ENCODE measurements around the gene C17orf113. TPM values are rescaled to one million over a fixed set of nuclear protein-coding genes. Genes with fewer than 3 reads are reported as not detected.

The C17orf113 gene
- total RNA-seq, 4 donors from 2014 or later, result 0.60 to 2.3 (median 1.4) TPM

- TF ChIP-seq CTCF (IDR thresholded peaks at IDR 0.05) (no peak), EP300 (IDR thresholded peaks at IDR 0.05) (no peak), POLR2AphosphoS5 (IDR thresholded peaks at IDR 0.05) (no peak), POLR2A (IDR thresholded peaks at IDR 0.05) (no peak)
- H3K36me3 ChIP-seq, result peaks cover 98% of the 10 kb centered on the region
- no peak overlapping the region for H3K4me3 ChIP-seq
- no peak for DNase-seq (ENCODE audit: low spot score in 2 of 2)
- H3K27ac ChIP-seq, result no peak overlapping the region
- no peaks in the 10 kb centered on the region for H3K9me3 ChIP-seq
- 58% methylated on average over 3 of the region's 3 CpGs for WGBS
- no peaks in the 10 kb centered on the region for H3K27me3 ChIP-seq
- no peaks in the 10 kb centered on the region for H3K4me1 ChIP-seq
These were observed 57.8 kb downstream of the C17orf113 start for GRCh38 chr17:41992576-41992975.

- Histone ChIP-seq H3K4me3 (no peak overlapping the region), H3K27ac (no peak overlapping the region), H3K9me3 (no peaks in the 10 kb centered on the region), H3K4me1 (no peaks in the 10 kb centered on the region), H3K27me3 (no peaks in the 10 kb centered on the region), H3K36me3 (peaks cover 86% of the 10 kb centered on the region)
- whole genome bisulfite sequencing, result 90% methylated on average over 5 of the region's 5 CpGs
- DNase-seq (ENCODE audit: low spot score in 2 of 2), result peak in 1 of 2 donors; percentile 29
- no peak for TF ChIP-seq POLR2A (IDR thresholded peaks at IDR 0.05)
- no peak for TF ChIP-seq POLR2AphosphoS5 (IDR thresholded peaks at IDR 0.05)
- TF ChIP-seq EP300 (IDR thresholded peaks at IDR 0.05), result no peak
- TF ChIP-seq CTCF (IDR thresholded peaks at IDR 0.05), result no peak
These were observed 60.5 kb downstream of the C17orf113 start for GRCh38 chr17:41989702-41990419.

- Histone ChIP-seq H3K36me3 (peaks cover 81% of the 10 kb centered on the region), H3K27me3 (no peaks in the 10 kb centered on the region), H3K9me3 (no peaks in the 10 kb centered on the region), H3K4me1 (no peaks in the 10 kb centered on the region), H3K4me3 (no peak overlapping the region), H3K27ac (no peak overlapping the region)
- TF ChIP-seq POLR2A (IDR thresholded peaks at IDR 0.05) (no peak), CTCF (IDR thresholded peaks at IDR 0.05) (no peak), EP300 (IDR thresholded peaks at IDR 0.05) (no peak), POLR2AphosphoS5 (IDR thresholded peaks at IDR 0.05) (no peak)
- 94% methylated on average over 2 of the region's 2 CpGs for WGBS
- no peak for DNase-seq (ENCODE audit: low spot score in 2 of 2)
These were observed 62.0 kb downstream of the C17orf113 start for GRCh38 chr17:41988418-41988817.

Other genes starting within 250 kb of the C17orf113 start
- 10 to 100 TPM in 1 of 4 donors, 1 to 10 TPM in 3; 8.5 to 18.6 (median 9.2) TPM for gene P3H4, start 238.7 kb downstream of the C17orf113 start, total RNA-seq
- gene FKBP10, start 237.6 kb downstream of the C17orf113 start, total RNA-seq, result 10 to 100 TPM; 11.7 to 14.8 (median 12.4) TPM
- gene NT5C3B, start 214.4 kb downstream of the C17orf113 start, total RNA-seq, result 10 to 100 TPM; 21.6 to 41.2 (median 30.7) TPM
- under 1 TPM in 1 of 4 donors, not detected in 3; 0.30 TPM for gene KLHL10, start 212.8 kb downstream of the C17orf113 start, total RNA-seq
- gene KLHL11, start 185.2 kb downstream of the C17orf113 start, total RNA-seq, result 10 to 100 TPM; 19.6 to 27.9 (median 21.4) TPM
- gene ACLY, start 131.7 kb downstream of the C17orf113 start, total RNA-seq, result 10 to 100 TPM; 40.5 to 81.9 (median 72.9) TPM
- gene ODAD4, start 120.0 kb downstream of the C17orf113 start, total RNA-seq, result 1 to 10 TPM in 2 of 4 donors, under 1 TPM in 1, not detected in 1; 0.42 to 1.9 (median 1.3) TPM
- 10 to 100 TPM; 44.3 to 55.1 (median 47.3) TPM for gene CNP, start 83.8 kb downstream of the C17orf113 start, total RNA-seq
- gene DNAJC7, start 33.2 kb downstream of the C17orf113 start, total RNA-seq, result 10 to 100 TPM; 57.5 to 82.6 (median 60.2) TPM
- gene NKIRAS2, start 30.5 kb downstream of the C17orf113 start, total RNA-seq, result 10 to 100 TPM; 33.7 to 52.5 (median 43.9) TPM
- 1 to 10 TPM in 1 of 4 donors, under 1 TPM in 3; 0.47 to 1.9 (median 0.68) TPM for gene ZNF385C, start 47.9 kb upstream of the C17orf113 start, total RNA-seq
- 10 to 100 TPM in 3 of 4 donors, 1 to 10 TPM in 1; 8.2 to 14.2 (median 11.9) TPM for gene DHX58, start 62.1 kb upstream of the C17orf113 start, total RNA-seq
- 100 to 1,000 TPM in 1 of 4 donors, 10 to 100 TPM in 3; 36.3 to 107 (median 57.1) TPM for gene KAT2A, start 70.8 kb upstream of the C17orf113 start, total RNA-seq
- gene HSPB9, start 72.2 kb upstream of the C17orf113 start, total RNA-seq, result under 1 TPM in 2 of 4 donors, not detected in 2; 0.31 to 0.48 TPM
- 100 to 1,000 TPM in 1 of 4 donors, 10 to 100 TPM in 3; 94.4 to 105 (median 96.8) TPM for gene RAB5C, start 104.4 kb upstream of the C17orf113 start, total RNA-seq
- not detected for gene KCNH4, start 130.5 kb upstream of the C17orf113 start, total RNA-seq
- gene HCRT, start 134.9 kb upstream of the C17orf113 start, total RNA-seq, result not detected
- 10 to 100 TPM; 14.6 to 22.8 (median 18.7) TPM for gene GHDC, start 143.9 kb upstream of the C17orf113 start, total RNA-seq
- 100 to 1,000 TPM in 1 of 4 donors, 10 to 100 TPM in 3; 52.7 to 105 (median 57.6) TPM for gene STAT5B, start 225.8 kb upstream of the C17orf113 start, total RNA-seq
- gene STAT5A, start 237.9 kb upstream of the C17orf113 start, total RNA-seq, result 10 to 100 TPM; 32.1 to 56.0 (median 45.6) TPM

All from suprapubic skin (tissue), 4 donors.